Thoracic aorta (tissue), 2 donors: ENCODE results near the gene ACACA. TPM values are rescaled to one million over a fixed set of nuclear protein-coding genes. Genes with fewer than 3 reads are reported as not detected.

Experiments used
- ATAC-seq: fragments of 150-250 bp; one replicate; pipeline ENCODE4 v1.8.0; 2017; ENCODE audit warnings: low read depth; ENCODE audit not compliant: insufficient number of reproducible peaks, low FRiP score
- DNase-seq: peaks from one replicate; pipeline ENCODE4 v3.0.0-alpha.2; 2020; ENCODE audit warnings: low spot score
- H3K27ac ChIP-seq, 2 donors: fragments of 200-600 bp; sonication (generic); 1 replicate in 1 of 2; 2 replicates in 1 of 2; pipeline ENCODE4 v1.5.1; 2016; ENCODE audit warnings: mild to moderate bottlenecking in 2 of 2, moderate library complexity in 2 of 2
- H3K27me3 ChIP-seq: fragments of 200-600 bp; sonication (generic); replicated peaks from 2 replicates; pipeline ENCODE4 v1.6.0; 2016; ENCODE audit warnings: mild to moderate bottlenecking; ENCODE audit not compliant: insufficient read depth
- H3K36me3 ChIP-seq: fragments of 200-600 bp; sonication (generic); one replicate; pipeline ENCODE4 v1.5.1; 2016
- H3K4me1 ChIP-seq, 2 donors: fragments of 200-600 bp; sonication (generic); 1 replicate in 1 of 2; 2 replicates in 1 of 2; pipeline versions ENCODE4 v1.5.1 to v1.6.0; 2016; ENCODE audit warnings: low read depth in 2 of 2, mild to moderate bottlenecking in 1 of 2; ENCODE audit not compliant: control insufficient read depth in 1 of 2
- H3K4me3 ChIP-seq: fragments of 200-600 bp; sonication (generic); 2 replicates; pipeline ENCODE4 v1.5.1; 2016; ENCODE audit warnings: mild to moderate bottlenecking
- H3K9me3 ChIP-seq: fragments of 200-600 bp; sonication (generic); 2 replicates; pipeline ENCODE4 v1.5.1; 2016
- CTCF ChIP-seq: fragments of 200-600 bp; sonication (generic); IDR thresholded peaks from one replicate; pipeline ENCODE4 v1.5.1; 2019; ENCODE audit warnings: antibody characterized with exemption
- total RNA-seq, 2 donors: library from RNA; depleted of rRNA; stranded (reverse); fragments of >200 nt; gene quantifications; one replicate each; pipeline versions ENCODE4 v1.1.0 to v1.2.3, GENCODE V29; 2016

Gene ACACA
- total RNA-seq, 2 donors from 2014 or later: 20.7 to 34.0 TPM

- Histone ChIP-seq H3K36me3 (no peaks in the 10 kb centered on the region), H3K4me1 (no peaks in the 10 kb centered on the region), H3K27ac (no peak overlapping the region), H3K27me3 (no peaks in the 10 kb centered on the region), H3K9me3 (no peaks in the 10 kb centered on the region), H3K4me3 (no peak overlapping the region)
- TF ChIP-seq CTCF: no peak
- DNase-seq: no peak
- no peak for ATAC-seq
Observed at GRCh38 chr17:37327341-37328090, 79.1 kb downstream of the ACACA start.

- Histone ChIP-seq H3K36me3 (no peaks in the 10 kb centered on the region), H3K4me1 (no peaks in the 10 kb centered on the region), H3K9me3 (no peaks in the 10 kb centered on the region), H3K27ac (no peak overlapping the region), H3K4me3 (no peak overlapping the region), H3K27me3 (no peaks in the 10 kb centered on the region)
- DNase-seq: no peak
- no peak for ATAC-seq
- TF ChIP-seq CTCF: no peak
Observed at GRCh38 chr17:37322826-37323561, 83.6 kb downstream of the ACACA start.

GRCh38 chr17:37322106-37322505 is 84.5 kb downstream of the ACACA start:
- no peaks in the 10 kb centered on the region for H3K4me1 ChIP-seq
- DNase-seq: no peak
- ATAC-seq: no peak

GRCh38 chr17:37318931-37319594 is 87.6 kb downstream of the ACACA start:
- no peaks in the 10 kb centered on the region for H3K36me3 ChIP-seq
- H3K27me3 ChIP-seq: no peaks in the 10 kb centered on the region
- no peak overlapping the region for H3K4me3 ChIP-seq
- no peaks in the 10 kb centered on the region for H3K4me1 ChIP-seq
- no peak overlapping the region for H3K27ac ChIP-seq
- DNase-seq (no peak), ATAC-seq (no peak)
- no peak for TF ChIP-seq CTCF
- no peaks in the 10 kb centered on the region for H3K9me3 ChIP-seq

More at GRCh38 chr17:37322106-37322505, 84.5 kb downstream of the ACACA start:
- H3K27me3 ChIP-seq: no peaks in the 10 kb centered on the region
- H3K9me3 ChIP-seq: no peaks in the 10 kb centered on the region
- TF ChIP-seq CTCF: no peak
- no peak overlapping the region for H3K4me3 ChIP-seq
- no peaks in the 10 kb centered on the region for H3K36me3 ChIP-seq
- no peak overlapping the region for H3K27ac ChIP-seq

GRCh38 chr17:37317867-37318266 is 88.8 kb downstream of the ACACA start:
- no peak for DNase-seq
- no peak overlapping the region for H3K27ac ChIP-seq
- H3K4me1 ChIP-seq: no peaks in the 10 kb centered on the region
- TF ChIP-seq CTCF: no peak
- no peaks in the 10 kb centered on the region for H3K36me3 ChIP-seq
- H3K27me3 ChIP-seq: no peaks in the 10 kb centered on the region
- no peak overlapping the region for H3K4me3 ChIP-seq
- no peak for ATAC-seq
- H3K9me3 ChIP-seq: no peaks in the 10 kb centered on the region
